HG02970 (cell line): Measurements from ENCODE around the gene SYNDIG1L.

ENCODE experiments used
- ATAC-seq: cut with Tn5 transposase; IDR thresholded peaks from one replicate; pipeline ENCODE4 v1.9.1; 2021; ENCODE audit warnings: mild to moderate bottlenecking, moderate library complexity, moderate number of reproducible peaks; ENCODE audit not compliant: unreplicated experiment, low FRiP score

SYNDIG1L gene

GRCh38 chr14:74434294-74434693 lies 8.3 kb upstream of the SYNDIG1L start:
- no peak for ATAC-seq

DNA sequence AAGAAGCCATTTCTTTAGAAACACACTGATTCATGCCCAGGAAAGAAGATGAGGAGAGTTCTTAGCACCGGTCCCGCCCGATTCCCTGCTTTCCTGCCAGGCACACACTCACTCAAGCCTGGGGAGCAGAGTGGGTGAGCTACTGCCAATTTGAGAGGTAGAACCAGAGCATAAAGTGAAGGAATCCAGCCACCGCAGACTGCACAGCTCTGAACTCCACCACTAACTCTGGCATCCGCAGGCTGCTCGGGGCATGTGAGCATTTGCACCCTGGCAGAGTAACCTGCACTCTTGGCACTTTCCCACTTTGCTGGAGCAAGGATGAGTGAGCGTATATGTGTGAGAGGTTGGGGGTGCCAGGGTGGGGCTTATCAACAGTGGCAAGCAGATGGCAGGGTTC lies 4.0 kb upstream of the SYNDIG1L start:
- no peak for ATAC-seq

- ATAC-seq: no peak
Observed at GRCh38 chr14:74429221-74429691, 3.2 kb upstream of the SYNDIG1L start.

DNA sequence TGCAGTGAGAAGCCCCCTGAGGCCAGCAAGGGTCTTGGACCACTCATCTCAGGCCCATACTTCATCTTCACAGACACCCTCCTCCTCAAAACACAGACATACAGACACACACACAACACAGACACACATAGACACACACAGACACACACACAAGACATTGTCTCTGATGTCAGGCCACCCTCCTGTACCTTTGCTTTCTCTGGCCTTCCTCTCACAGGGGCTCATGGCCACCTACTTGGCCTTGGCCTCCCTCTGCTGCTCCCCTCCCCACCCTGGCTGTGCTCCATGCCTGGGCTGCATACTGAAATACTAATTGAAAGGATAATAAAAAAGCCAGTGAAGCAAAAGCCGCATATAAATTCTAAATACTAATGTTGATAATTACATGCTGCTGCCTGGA lies 1.6 kb upstream of the SYNDIG1L start:
- no peak for ATAC-seq

GRCh38 chr14:74425525-74426201 lies 347 bp downstream of the SYNDIG1L start:
- no peak for ATAC-seq

- ATAC-seq: no peak
Observed at GRCh38 chr14:74424606-74425005, 1.4 kb downstream of the SYNDIG1L start.

DNA sequence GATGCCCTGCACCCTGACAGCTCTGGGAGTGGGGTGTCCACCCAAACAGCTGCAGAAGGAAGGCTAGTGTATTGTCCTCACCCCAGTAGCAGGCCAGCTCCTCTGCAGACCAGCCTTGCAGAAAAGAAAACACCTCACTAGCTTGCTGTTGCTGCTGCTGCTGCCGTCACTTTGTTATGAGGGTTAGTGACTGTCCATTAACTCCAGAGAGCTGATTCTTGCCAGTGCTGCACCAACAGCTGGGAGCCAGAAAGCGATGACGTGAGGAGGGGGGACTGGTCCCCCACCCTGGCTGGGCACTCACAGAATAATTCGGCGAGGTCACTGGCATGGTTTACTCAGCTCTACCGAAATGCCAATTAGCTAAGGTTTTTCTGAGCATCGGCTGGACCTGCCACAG lies 2.8 kb downstream of the SYNDIG1L start:
- no peak for ATAC-seq

GRCh38 chr14:74421981-74422380 lies 4.0 kb downstream of the SYNDIG1L start:
- no peak for ATAC-seq

DNA sequence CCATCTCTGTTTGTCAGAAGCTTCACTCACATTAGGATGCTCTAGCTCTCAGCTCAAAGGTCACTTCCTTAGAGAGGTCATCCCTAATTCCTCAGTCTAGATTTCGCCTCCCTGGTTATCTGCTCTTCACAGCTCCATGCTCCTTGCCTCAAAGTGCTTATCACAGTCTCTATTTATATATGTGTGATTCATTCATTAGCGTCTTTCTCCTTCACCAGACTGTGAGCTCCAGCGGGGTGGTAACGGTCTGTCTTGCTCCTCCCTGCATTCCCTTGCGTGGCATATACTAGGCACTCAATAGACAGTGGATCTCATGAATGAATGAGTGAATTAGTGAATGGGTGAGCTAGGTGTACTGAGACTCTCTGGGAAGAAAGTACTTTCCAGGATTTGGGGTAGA lies 6.9 kb downstream of the SYNDIG1L start:
- no peak for ATAC-seq

DNA sequence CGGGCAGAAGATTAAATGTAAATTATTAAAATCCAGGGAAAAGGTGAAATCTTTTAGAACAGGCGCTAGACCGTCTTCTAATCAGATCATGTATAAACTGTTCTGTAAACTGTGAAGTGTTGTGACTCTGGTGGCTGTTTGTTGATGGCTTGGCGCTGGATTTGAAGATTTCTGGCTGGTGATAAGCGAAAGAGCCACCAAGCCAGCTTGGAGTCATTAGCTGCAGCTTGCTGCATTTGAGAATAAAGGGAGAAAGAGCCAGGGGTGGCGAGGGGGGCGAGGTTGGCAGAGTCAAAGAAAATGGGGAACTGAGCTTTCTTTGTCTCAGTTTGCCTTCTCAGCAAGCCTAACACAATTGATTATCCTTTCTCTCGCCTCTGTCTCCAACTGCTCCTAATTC lies 8.0 kb downstream of the SYNDIG1L start:
- ATAC-seq: no peak

GRCh38 chr14:74417611-74418010 lies 8.4 kb downstream of the SYNDIG1L start:
- ATAC-seq: no peak

GRCh38 chr14:74417201-74417600 lies 8.8 kb downstream of the SYNDIG1L start:
- ATAC-seq: no peak

DNA sequence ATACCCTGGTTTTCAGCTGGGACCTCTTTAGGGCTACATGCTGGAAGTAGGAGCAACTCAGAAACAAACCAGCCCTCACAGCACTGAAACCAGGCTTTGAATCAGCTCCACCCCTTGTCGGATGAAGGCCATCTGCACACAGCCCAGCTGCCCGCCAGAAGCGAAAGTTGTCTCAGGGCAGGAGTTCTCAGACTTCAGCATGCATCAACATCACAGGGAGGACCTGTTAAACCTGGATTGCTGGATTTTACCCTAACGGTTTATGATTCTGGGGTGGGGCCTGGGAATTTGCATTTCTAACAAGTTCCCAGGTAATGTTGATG lies 10.9 kb downstream of the SYNDIG1L start:
- no peak for ATAC-seq

DNA sequence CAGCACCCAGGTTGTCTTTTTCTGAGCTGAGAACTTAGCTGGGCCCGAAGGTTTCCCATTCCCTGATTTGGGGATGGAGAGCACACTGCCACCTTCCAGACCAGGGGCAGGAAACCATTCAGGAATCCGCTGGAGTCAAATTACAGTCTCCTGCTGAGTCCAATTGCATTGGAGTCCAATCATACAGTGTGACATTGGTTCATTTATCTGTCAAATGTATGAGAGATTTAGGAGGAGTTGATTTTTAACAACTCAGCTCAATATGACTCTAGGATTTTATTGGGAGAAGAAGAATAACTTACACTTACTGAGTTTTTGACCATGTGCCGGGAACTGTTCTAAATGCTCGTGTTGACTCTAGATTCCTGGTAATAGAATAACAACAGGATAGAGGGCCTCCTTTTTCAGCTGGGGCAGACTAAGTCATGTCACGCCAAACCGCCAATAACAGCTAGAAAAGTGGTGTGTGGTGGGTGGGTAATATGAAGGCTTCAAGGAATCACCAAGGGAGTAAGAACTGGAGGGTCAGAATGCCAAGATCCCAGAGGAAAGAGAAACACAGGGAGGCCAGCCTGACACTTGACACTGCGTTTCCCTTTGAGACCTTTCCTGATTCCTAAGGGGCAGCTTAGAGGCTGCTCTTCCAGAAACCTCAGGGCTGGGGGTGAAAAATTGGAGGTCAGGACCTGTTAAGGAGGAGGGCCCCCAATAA lies 11.5 kb downstream of the SYNDIG1L start:
- no peak for ATAC-seq

- ATAC-seq: no peak
Observed at GRCh38 chr14:74413627-74414026, 12.4 kb downstream of the SYNDIG1L start.

DNA sequence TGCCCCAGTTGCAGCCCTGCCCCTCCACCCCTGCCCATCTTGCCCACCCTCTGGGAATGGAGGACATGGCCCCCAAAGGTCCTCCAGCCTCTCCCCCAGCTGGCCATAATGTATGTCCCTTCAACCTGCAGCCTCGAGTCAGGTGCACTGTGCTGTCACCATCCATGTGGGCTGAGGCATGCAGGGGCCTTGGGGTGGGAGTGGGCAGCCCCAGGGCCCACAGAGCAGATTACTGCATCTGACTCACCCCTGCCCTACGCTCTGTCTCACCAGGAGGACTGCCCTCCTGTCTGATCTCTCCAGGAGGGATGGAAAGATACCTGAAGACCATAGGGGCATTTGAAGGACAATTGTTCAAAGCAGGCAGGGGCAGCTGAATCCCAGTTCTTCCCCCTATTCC lies 13.3 kb downstream of the SYNDIG1L start:
- ATAC-seq: no peak

DNA sequence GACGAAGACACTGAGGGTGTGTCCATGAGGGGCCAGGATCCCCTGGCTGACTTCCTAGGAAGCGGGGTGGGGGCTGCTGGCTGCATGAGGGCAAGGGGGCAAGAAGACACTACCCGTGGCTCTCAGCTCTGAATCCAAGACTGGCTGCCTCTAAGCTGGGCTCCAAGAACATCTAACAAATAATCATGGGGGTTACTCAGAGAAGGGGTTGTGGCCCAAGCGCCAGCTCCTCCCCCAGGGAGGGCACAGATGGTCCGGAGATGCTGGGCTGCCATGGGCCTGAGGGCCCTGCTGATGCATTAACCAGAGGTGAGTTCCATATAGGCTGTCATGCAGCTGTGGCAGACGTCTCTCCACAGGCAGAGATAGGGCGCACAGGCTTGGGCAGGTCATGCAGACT lies 14.3 kb downstream of the SYNDIG1L start:
- no peak for ATAC-seq

- no peak for ATAC-seq
Observed at GRCh38 chr14:74409441-74409840, 16.6 kb downstream of the SYNDIG1L start.

DNA sequence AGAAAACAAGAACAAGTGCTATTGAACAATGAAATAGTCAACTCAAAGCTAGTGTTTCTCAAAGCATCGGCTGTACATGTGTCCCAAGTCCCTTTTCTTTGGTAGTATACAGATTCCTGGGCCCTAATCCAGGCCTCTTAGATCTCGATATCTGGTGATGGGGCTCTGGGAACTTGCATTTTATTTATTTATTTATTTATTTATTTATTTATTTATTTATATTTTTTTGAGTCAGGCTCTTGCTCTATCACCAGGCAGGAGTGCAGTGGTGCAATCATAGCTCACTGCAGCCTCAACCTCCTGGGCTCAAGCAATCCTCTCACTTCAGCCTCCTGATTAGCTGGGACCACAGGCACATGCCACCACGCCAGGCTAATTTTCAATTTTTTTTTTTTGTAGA lies 17.1 kb downstream of the SYNDIG1L start:
- ATAC-seq: no peak

DNA sequence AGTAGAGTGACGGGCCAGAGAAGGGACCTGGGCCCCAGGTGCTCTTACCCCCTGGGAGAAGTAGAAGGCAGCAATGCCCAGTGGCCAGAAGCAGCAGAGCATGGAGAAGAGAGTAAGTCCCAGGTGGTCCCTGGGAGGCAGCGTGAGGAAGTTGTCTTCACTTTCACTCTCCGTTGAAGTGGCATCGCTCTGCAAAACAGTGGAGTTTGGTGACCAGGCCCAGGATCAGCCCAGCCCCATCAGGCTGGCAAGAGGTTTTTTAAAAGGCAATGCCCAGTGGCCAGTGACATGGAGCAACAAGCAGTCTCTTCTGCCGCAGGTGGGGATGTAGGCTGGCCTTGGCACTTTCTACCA lies 18.2 kb downstream of the SYNDIG1L start:
- ATAC-seq: no peak

DNA sequence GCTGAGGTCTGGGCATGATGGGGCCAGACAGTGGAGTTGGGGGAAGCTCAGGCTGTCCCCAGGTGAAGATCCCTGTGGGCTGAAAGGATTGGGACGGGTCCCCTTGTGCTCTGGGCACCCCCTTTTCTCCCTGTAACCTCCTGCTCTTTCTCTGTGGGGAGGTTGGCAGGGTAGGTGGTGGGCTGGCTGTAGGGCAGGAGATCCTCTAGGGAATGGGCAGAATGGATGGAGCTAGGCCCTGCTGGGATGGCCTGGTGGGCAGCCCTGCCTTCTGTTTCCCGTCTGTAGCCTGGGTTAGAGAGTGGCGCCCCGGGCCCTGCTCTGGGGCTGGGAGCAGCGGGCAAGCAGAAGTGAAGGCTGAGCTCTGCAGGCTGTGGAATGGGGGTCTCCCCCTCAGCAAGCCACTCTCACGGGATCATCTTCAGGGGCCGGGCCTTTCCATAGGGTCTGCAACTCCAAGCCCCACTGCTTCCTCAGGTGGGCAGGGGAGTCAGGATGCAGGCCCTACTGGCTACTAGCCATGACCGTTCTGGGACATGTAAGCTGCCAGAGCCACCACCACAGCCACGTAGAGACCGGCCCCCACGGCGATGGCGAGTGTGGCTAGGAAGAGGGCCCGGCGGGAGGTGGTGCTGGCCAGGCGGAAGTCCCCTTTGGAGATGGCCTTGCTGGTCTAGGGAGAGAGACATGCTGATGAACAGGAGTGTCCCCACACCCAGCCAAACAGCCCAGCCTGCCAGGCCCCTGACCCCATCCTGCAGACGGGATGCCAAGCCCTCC lies 18.8 kb downstream of the SYNDIG1L start:
- ATAC-seq: no peak

GRCh38 chr14:74405663-74406062 lies 20.3 kb downstream of the SYNDIG1L start:
- ATAC-seq: no peak
